Neuronal stem cell (in vitro differentiated cells): Measurements from ENCODE around the gene SPINT4.
"Not testable (repeated sequence)": the region's sequence is repeated elsewhere in the genome, so short reads cannot be mapped to it uniquely, and the experiment has no call there.

Source experiments
- DNase-seq: peaks from one replicate; pipeline ENCODE4 v3.0.0-alpha.2; 2013; ENCODE audit warnings: low spot score
- H2AFZ ChIP-seq: one replicate; pipeline ENCODE4 v1.6.1; 2013; ENCODE audit warnings: mild to moderate bottlenecking, low read length, inconsistent platforms
- H2AK5ac ChIP-seq: 2 replicates; pipeline ENCODE4 v1.6.1; 2013; ENCODE audit warnings: low read depth, mild to moderate bottlenecking, inconsistent platforms, low read length, moderate library complexity, mixed read lengths
- H2BK120ac ChIP-seq: 2 replicates; pipeline ENCODE4 v1.6.1; 2013; ENCODE audit warnings: low read depth, mild to moderate bottlenecking, inconsistent platforms, low read length, moderate library complexity, mixed read lengths
- H2BK12ac ChIP-seq: one replicate; pipeline ENCODE4 v1.6.1; 2013; ENCODE audit warnings: low read length, inconsistent platforms
- H2BK15ac ChIP-seq: 2 replicates; pipeline ENCODE4 v1.6.1; 2013; ENCODE audit warnings: mild to moderate bottlenecking, low read length, inconsistent platforms, mixed read lengths
- H2BK5ac ChIP-seq: one replicate; pipeline ENCODE4 v1.6.1; 2013; ENCODE audit warnings: inconsistent platforms, mild to moderate bottlenecking, low read length, moderate library complexity
- H3K14ac ChIP-seq: one replicate; pipeline ENCODE4 v1.6.1; 2013; ENCODE audit warnings: low read length, inconsistent platforms
- H3K18ac ChIP-seq: 2 replicates; pipeline ENCODE4 v1.6.1; 2013; ENCODE audit warnings: low read length, inconsistent platforms
- H3K23ac ChIP-seq: 2 replicates; pipeline ENCODE4 v1.6.1; 2013; ENCODE audit warnings: low read depth, mild to moderate bottlenecking, mixed read lengths, low read length, inconsistent platforms; ENCODE audit not compliant: poor library complexity
- H3K27ac ChIP-seq: replicated peaks from 3 replicates; pipeline ENCODE4 v1.5.1; 2013; ENCODE audit warnings: low read length, inconsistent platforms
- H3K27me3 ChIP-seq, 3 experiments: 2 replicates each; pipeline ENCODE4 v1.6.1; 2013; ENCODE audit warnings: low read length in 3 of 3, mild to moderate bottlenecking in 2 of 3, inconsistent platforms in 1 of 3, low read depth in 1 of 3, mixed read lengths in 1 of 3, moderate library complexity in 1 of 3; ENCODE audit not compliant: control insufficient read depth in 3 of 3, insufficient read depth in 3 of 3
- H3K36me3 ChIP-seq, 2 donors: replicated peaks in 1 of 2; 2 replicates each; pipeline ENCODE4 v1.6.1; 2013; ENCODE audit warnings: low read length in 2 of 2; ENCODE audit not compliant: control insufficient read depth in 2 of 2, insufficient read depth in 2 of 2
- H3K4ac ChIP-seq: 2 replicates; pipeline ENCODE4 v1.6.1; 2013; ENCODE audit warnings: inconsistent platforms, mild to moderate bottlenecking, low read length, moderate library complexity
- H3K4me1 ChIP-seq, 2 donors: 1 replicate in 1 of 2; 2 replicates in 1 of 2; pipeline ENCODE4 v1.6.1; 2013; ENCODE audit warnings: low read length in 2 of 2, low read depth in 1 of 2; ENCODE audit not compliant: control insufficient read depth in 2 of 2, insufficient read depth in 1 of 2
- H3K4me2 ChIP-seq: one replicate; pipeline ENCODE4 v1.6.1; 2013; ENCODE audit warnings: mild to moderate bottlenecking, low read length, inconsistent platforms; ENCODE audit not compliant: insufficient read depth, poor library complexity, severe bottlenecking
- H3K4me3 ChIP-seq, 2 donors: 2 replicates each; pipeline ENCODE4 v1.5.1; 2013; ENCODE audit warnings: low read length in 2 of 2, mild to moderate bottlenecking in 2 of 2, inconsistent platforms in 1 of 2, moderate library complexity in 1 of 2
- H3K79me1 ChIP-seq: one replicate; pipeline ENCODE4 v1.6.1; 2013; ENCODE audit warnings: low read depth, mild to moderate bottlenecking, inconsistent platforms, low read length, moderate library complexity
- H3K9ac ChIP-seq: one replicate; pipeline ENCODE4 v1.6.1; 2013; ENCODE audit warnings: mild to moderate bottlenecking, low read depth, low read length, inconsistent platforms; ENCODE audit not compliant: poor library complexity
- H3K9me3 ChIP-seq, 2 donors: replicated peaks in 1 of 2; 2 replicates each; pipeline versions ENCODE3 to v1.6.1; 2013; ENCODE audit warnings: low read length in 2 of 2, mild to moderate bottlenecking in 2 of 2, inconsistent platforms in 1 of 2, low read depth in 1 of 2, mixed read lengths in 1 of 2, moderate library complexity in 1 of 2; ENCODE audit not compliant: control insufficient read depth in 2 of 2, insufficient read depth in 1 of 2
- H4K8ac ChIP-seq: one replicate; pipeline ENCODE4 v1.6.1; 2013; ENCODE audit warnings: low read depth, mild to moderate bottlenecking, inconsistent platforms, low read length, moderate library complexity
- H4K91ac ChIP-seq: one replicate; pipeline ENCODE4 v1.6.1; 2013; ENCODE audit warnings: low read length, low read depth, mild to moderate bottlenecking, inconsistent platforms; ENCODE audit not compliant: poor library complexity
- WGBS, 2 donors: extraction: QIAGEN DNeasy Blood & Tissue Kit; methylation state at CpG; one replicate each; pipeline ENCODE4 v1.1.7; 2013; ENCODE audit warnings: missing lambda C conversion rate in 2 of 2, mixed read lengths in 1 of 2; ENCODE audit not compliant: insufficient read length in 2 of 2, insufficient replicate concordance in 1 of 2; ENCODE audit errors: extremely low coverage in 2 of 2; 5-methylcytosine and 5-hydroxymethylcytosine counted together

Gene SPINT4

DNA sequence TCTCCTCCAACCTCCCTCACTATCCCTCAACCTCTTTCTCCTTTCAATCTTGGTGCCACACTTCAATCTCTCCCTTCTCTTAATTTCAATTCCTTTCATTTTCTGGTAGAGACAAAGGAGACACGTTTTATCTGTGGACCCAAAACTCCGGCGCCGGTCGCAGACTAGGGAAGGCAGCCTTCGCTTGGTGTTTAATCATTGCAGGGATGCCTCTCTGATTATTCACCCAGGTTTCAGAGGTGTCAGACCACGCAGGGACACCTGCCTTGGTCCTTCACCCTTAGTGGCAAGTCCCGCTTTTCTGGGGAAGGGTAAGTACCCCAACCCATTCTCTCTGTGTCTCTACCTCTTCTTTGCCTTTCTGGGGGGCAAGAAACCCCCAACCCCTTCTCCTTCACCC is 37.8 kb downstream of the SPINT4 start:
- WGBS, 2 donors, result no CpG with 5 or more reads among the region's 8 CpGs
- not testable (repeated sequence) for H3K4ac ChIP-seq, H2BK12ac ChIP-seq, H3K23ac ChIP-seq, H2BK120ac ChIP-seq, H3K4me2 ChIP-seq, H3K14ac ChIP-seq, H2BK5ac ChIP-seq, H4K8ac ChIP-seq, H2BK15ac ChIP-seq, H4K91ac ChIP-seq, H3K36me3 ChIP-seq, H3K79me1 ChIP-seq, H3K9me3 ChIP-seq, H3K9ac ChIP-seq, DNase-seq, H3K27ac ChIP-seq, H2AK5ac ChIP-seq, H3K18ac ChIP-seq, H3K4me1 ChIP-seq, H3K27me3 ChIP-seq, H2AFZ ChIP-seq, H3K4me3 ChIP-seq

DNA sequence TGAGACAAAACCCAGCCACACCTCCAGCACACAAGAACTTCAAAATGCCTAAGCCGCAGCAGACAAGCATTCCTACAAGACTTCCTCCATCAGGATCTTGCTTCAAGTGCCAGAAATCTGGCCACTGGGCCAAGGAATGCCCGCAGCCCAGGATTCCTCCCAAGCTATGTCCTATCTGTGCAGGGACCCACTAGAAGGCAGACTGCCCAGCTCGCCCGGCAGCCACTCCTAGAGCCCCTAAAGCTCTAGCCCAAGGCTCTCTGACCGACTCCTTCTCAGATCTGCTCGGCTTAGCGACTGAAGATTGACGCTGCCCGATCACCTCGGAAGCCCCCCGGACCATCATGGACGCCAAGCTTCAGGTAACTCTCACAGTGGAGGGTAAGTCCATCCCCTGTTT is 39.8 kb downstream of the SPINT4 start:
- H3K4me3 ChIP-seq, H3K14ac ChIP-seq, DNase-seq, H3K9me3 ChIP-seq, H3K4me2 ChIP-seq, H2BK12ac ChIP-seq, H3K4ac ChIP-seq, H3K9ac ChIP-seq, H3K4me1 ChIP-seq, H3K27ac ChIP-seq, H3K18ac ChIP-seq, H2BK120ac ChIP-seq, H2AFZ ChIP-seq, H2AK5ac ChIP-seq, H2BK5ac ChIP-seq, H2BK15ac ChIP-seq, H4K8ac ChIP-seq, H4K91ac ChIP-seq, H3K79me1 ChIP-seq, H3K36me3 ChIP-seq, H3K27me3 ChIP-seq, H3K23ac ChIP-seq: not testable (repeated sequence)
- no CpG with 5 or more reads among the region's 12 CpGs for WGBS, 2 donors

DNA sequence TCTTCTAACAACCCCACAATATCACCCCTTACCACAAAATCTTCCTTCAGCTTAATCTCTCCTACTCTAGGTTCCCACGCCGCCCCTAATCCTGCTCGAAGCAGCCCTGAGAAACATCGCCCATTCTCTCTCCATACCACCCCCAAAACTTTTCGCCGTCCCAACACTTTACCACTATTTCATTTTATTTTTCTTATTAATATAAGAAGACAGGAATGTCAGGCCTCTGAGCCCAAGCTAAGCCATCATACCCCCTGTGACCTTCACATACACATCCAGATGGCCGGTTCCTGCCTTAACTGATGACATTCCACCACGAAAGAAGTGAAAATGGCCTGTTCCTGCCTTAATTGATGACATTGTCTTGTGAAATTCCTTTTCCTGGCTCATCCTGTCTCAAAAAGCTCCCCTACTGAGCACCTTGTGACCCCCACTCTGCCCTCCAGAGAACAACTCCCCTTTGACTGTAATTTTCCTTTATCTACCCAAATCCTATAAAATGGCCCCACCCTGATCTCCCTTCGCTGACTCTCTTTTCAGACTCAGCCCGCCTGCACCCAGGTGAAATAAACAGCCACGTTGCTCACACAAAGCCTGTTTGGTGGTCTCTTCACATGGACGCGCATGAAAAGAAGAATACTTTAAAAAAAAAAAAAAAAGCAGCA is 42.6 kb downstream of the SPINT4 start:
- not testable (repeated sequence) for H3K4me1 ChIP-seq, H3K14ac ChIP-seq, H4K8ac ChIP-seq, H3K4ac ChIP-seq, H2AFZ ChIP-seq, H3K4me2 ChIP-seq, H3K18ac ChIP-seq, H3K36me3 ChIP-seq, H2AK5ac ChIP-seq, H3K9me3 ChIP-seq, H2BK5ac ChIP-seq, H3K23ac ChIP-seq, H3K27ac ChIP-seq, DNase-seq, H2BK12ac ChIP-seq, H3K79me1 ChIP-seq, H2BK15ac ChIP-seq, H3K9ac ChIP-seq, H4K91ac ChIP-seq, H3K4me3 ChIP-seq, H2BK120ac ChIP-seq
- WGBS, 2 donors, result 100% methylated on average over 2 of the region's 13 CpGs; no CpG with 5 or more reads in 1 of the 2 donors
- H3K27me3 ChIP-seq, result peaks cover 0 to 11% (median 0%) of the 10 kb centered on the region in 3 experiments

- H3K27me3 ChIP-seq, result peaks cover 0 to 11% (median 0%) of the 10 kb centered on the region in 3 experiments
- no peak overlapping the region for H4K8ac ChIP-seq
- H2BK120ac ChIP-seq, result no peak overlapping the region
- H3K9me3 ChIP-seq, result no peaks in the 10 kb centered on the region
- no peak overlapping the region for H3K4me3 ChIP-seq
- no peak overlapping the region for H2BK12ac ChIP-seq
- H3K4me2 ChIP-seq, result no peak overlapping the region
- no peak for DNase-seq
- H3K14ac ChIP-seq, result no peak overlapping the region
- H2BK15ac ChIP-seq, result no peak overlapping the region
- no peak overlapping the region for H2AK5ac ChIP-seq
- no peak overlapping the region for H2AFZ ChIP-seq
- no CpG with 5 or more reads among the region's 4 CpGs for WGBS, 2 donors
- H3K4ac ChIP-seq, result no peak overlapping the region
- H3K27ac ChIP-seq, result no peak overlapping the region
- H2BK5ac ChIP-seq, result no peak overlapping the region
- H3K9ac ChIP-seq, result no peak overlapping the region
- H3K79me1 ChIP-seq, result no peaks in the 10 kb centered on the region
- no peak overlapping the region for H4K91ac ChIP-seq
- no peak overlapping the region for H3K23ac ChIP-seq
- H3K4me1 ChIP-seq, result peaks cover 0 to 2% of the 10 kb centered on the region in 2 donors
- H3K18ac ChIP-seq, result no peak overlapping the region
- H3K36me3 ChIP-seq, result no peaks in the 10 kb centered on the region
Observed at GRCh38 chr20:45765307-45765875, 43.2 kb downstream of the SPINT4 start.
